IMR-90 (cell line): ENCODE results near the gene CETN1. TPM values are rescaled to one million over a fixed set of nuclear protein-coding genes. Genes with fewer than 3 reads are reported as not detected.

Experiments used
- ATAC-seq: fragments of 200-7000 bp; cut with Tn5 transposase; 2 replicates; pipeline ENCODE4 v1.9.1; 2020; ENCODE audit warnings: low read depth, mild to moderate bottlenecking, moderate library complexity
- Bru-seq: library from RNA; stranded (reverse); fragments of 400-500 nt; gene quantifications from one replicate; lab custom pipeline; 2021; lab: Mats Ljungman, UMichigan
- BruChase-seq, 2 experiments: library from RNA; stranded (reverse); fragments of 400-500 nt; gene quantifications; one replicate each; lab custom pipeline; 2021; lab: Mats Ljungman, UMichigan
- BruUV-seq: library from RNA; stranded (reverse); fragments of 400-500 nt; replicated peaks from 2 replicates; lab custom pipeline; 2021; lab: Mats Ljungman, UMichigan
- CTCF ChIA-PET: fragments of 300-600 bp; formaldehyde crosslinking; extraction: SDS; loops from one replicate; lab custom pipeline; 2021; ENCODE audit warnings: antibody characterized with exemption; lab: Yijun Ruan, JAX
- POLR2A ChIA-PET: fragments of 300-600 bp; sonication (Branson Sonifier 250); formaldehyde crosslinking; loops from one replicate; lab custom pipeline; 2022; ENCODE audit warnings: antibody characterized with exemption; ENCODE audit not compliant: unreplicated experiment; lab: Charles Lee
- DNase-seq: peaks from one replicate; pipeline ENCODE4 v3.0.0; 2013
- H2AFZ ChIP-seq: replicated peaks from 2 replicates; pipeline ENCODE3; 2013; ENCODE audit warnings: low read length, mild to moderate bottlenecking; ENCODE audit not compliant: poor library complexity
- H2AK5ac ChIP-seq: 2 replicates; pipeline ENCODE4 v1.6.1; 2013; ENCODE audit warnings: low read depth, low read length, inconsistent platforms
- H2AK9ac ChIP-seq: replicated peaks from 2 replicates; pipeline ENCODE3; 2013; ENCODE audit warnings: mild to moderate bottlenecking, low read depth, low read length, moderate library complexity; ENCODE audit not compliant: poor library complexity
- H2BK120ac ChIP-seq: 2 replicates; pipeline ENCODE4 v1.6.1; 2013; ENCODE audit warnings: low read depth, low read length, inconsistent platforms
- H2BK15ac ChIP-seq: 3 replicates; pipeline ENCODE4 v1.6.1; 2013; ENCODE audit warnings: low read depth, low read length, inconsistent platforms
- H2BK20ac ChIP-seq: 2 replicates; pipeline ENCODE4 v1.6.1; 2013; ENCODE audit warnings: low read depth, mild to moderate bottlenecking, inconsistent platforms, low read length, moderate library complexity
- H2BK5ac ChIP-seq: 2 replicates; pipeline ENCODE4 v1.6.1; 2013; ENCODE audit warnings: mild to moderate bottlenecking, low read depth, low read length, inconsistent platforms; ENCODE audit not compliant: poor library complexity, severe bottlenecking
- H3K14ac ChIP-seq: replicated peaks from 2 replicates; pipeline ENCODE4 v1.6.1; 2013; ENCODE audit warnings: low read depth, low read length, inconsistent platforms
- H3K18ac ChIP-seq: 2 replicates; pipeline ENCODE4 v1.6.1; 2013; ENCODE audit warnings: low read depth, low read length, control low read depth
- H3K23ac ChIP-seq: 2 replicates; pipeline ENCODE4 v1.6.1; 2013; ENCODE audit warnings: low read depth, low read length, inconsistent platforms
- H3K27ac ChIP-seq: 2 replicates; pipeline ENCODE4 v1.5.1; 2013; ENCODE audit warnings: mild to moderate bottlenecking, control low read depth, low read length; ENCODE audit not compliant: insufficient read depth
- H3K27me3 ChIP-seq: 2 replicates; pipeline ENCODE4 v1.6.1; 2013; ENCODE audit warnings: low read length; ENCODE audit not compliant: control insufficient read depth, insufficient read depth
- H3K36me3 ChIP-seq: 2 replicates; pipeline ENCODE4 v1.6.1; 2013; ENCODE audit warnings: low read length, mixed read lengths; ENCODE audit not compliant: control insufficient read depth, insufficient read depth
- H3K4ac ChIP-seq: 2 replicates; pipeline ENCODE4 v1.6.1; 2013; ENCODE audit warnings: low read depth, low read length, inconsistent platforms
- H3K4me1 ChIP-seq: 2 replicates; pipeline ENCODE4 v1.6.1; 2013; ENCODE audit warnings: low read length, mixed read lengths; ENCODE audit not compliant: control insufficient read depth, insufficient read depth
- H3K4me2 ChIP-seq: 2 replicates; pipeline ENCODE4 v1.6.1; 2013; ENCODE audit warnings: low read depth, mild to moderate bottlenecking, control low read depth, low read length, moderate library complexity
- H3K4me3 ChIP-seq: 2 replicates; pipeline ENCODE4 v1.5.1; 2013; ENCODE audit warnings: low read depth, mild to moderate bottlenecking, control low read depth, low read length, moderate library complexity; ENCODE audit not compliant: insufficient read depth
- H3K56ac ChIP-seq: 2 replicates; pipeline ENCODE4 v1.6.1; 2013; ENCODE audit warnings: low read length, inconsistent platforms; ENCODE audit not compliant: insufficient read depth; ENCODE audit errors: extremely low read depth
- H3K79me1 ChIP-seq, 2 experiments: 2 replicates each; pipeline ENCODE4 v1.6.1; 2013; ENCODE audit warnings: low read length in 2 of 2, inconsistent platforms in 1 of 2, low read depth in 1 of 2
- H3K9ac ChIP-seq: 2 replicates; pipeline ENCODE4 v1.6.1; 2013; ENCODE audit warnings: low read depth, low read length, control low read depth
- H3K9me1 ChIP-seq: 2 replicates; pipeline ENCODE4 v1.6.1; 2013; ENCODE audit warnings: low read length, inconsistent platforms; ENCODE audit not compliant: insufficient read depth
- H3K9me3 ChIP-seq: 2 replicates; pipeline ENCODE4 v1.6.1; 2013; ENCODE audit warnings: low read length; ENCODE audit not compliant: control insufficient read depth, insufficient read depth
- H4K20me1 ChIP-seq: 2 replicates; pipeline ENCODE4 v1.6.1; 2013; ENCODE audit warnings: low read length, inconsistent platforms; ENCODE audit not compliant: insufficient read depth
- H4K5ac ChIP-seq: 2 replicates; pipeline ENCODE4 v1.6.1; 2013; ENCODE audit warnings: mild to moderate bottlenecking, low read depth, low read length, control low read depth
- H4K8ac ChIP-seq, 2 experiments: 2 replicates each; pipeline ENCODE4 v1.6.1; 2013; ENCODE audit warnings: low read depth in 2 of 2, low read length in 2 of 2, control low read depth in 1 of 2, inconsistent platforms in 1 of 2
- H4K91ac ChIP-seq: 2 replicates; pipeline ENCODE4 v1.6.1; 2013; ENCODE audit warnings: low read depth, low read length, inconsistent platforms; ENCODE audit not compliant: insufficient read depth
- CEBPB ChIP-seq: IDR thresholded peaks from 2 replicates; pipeline ENCODE4 v1.6.1; 2012; ENCODE audit warnings: low read depth, low read length, improper control_type of control experiment
- WGBS, 2 experiments: methylation state at CpG; one replicate each; pipeline versions ENCODE4 v1.1.5 to v1.1.7; 2013; ENCODE audit warnings: missing lambda C conversion rate in 2 of 2; ENCODE audit not compliant: insufficient read length in 1 of 2; ENCODE audit errors: extremely low coverage in 2 of 2; 5-methylcytosine and 5-hydroxymethylcytosine counted together
- dilution Hi-C: fragments of 300-500 bp; cut with HindIII; formaldehyde crosslinking; loops from one replicate; pipeline ENCODE4 v1.14.3; 2018; ENCODE audit warnings: low sequenced_read_pairs; ENCODE audit not compliant: unreplicated experiment
- in situ Hi-C: fragments of 300-500 bp; cut with MboI; formaldehyde crosslinking; loops from 3 replicates; pipeline ENCODE4 v1.14.3; 2019; ENCODE audit warnings: low sequenced_read_pairs, inconsistent platforms, mixed read lengths
- intact Hi-C: fragments of 100-400 bp; cut with micrococcal nuclease; formaldehyde crosslinking; loops from 2 replicates; pipeline ENCODE4 v1.10.0; 2022
- long read RNA-seq: library from polyadenylated mRNA; unstranded; transcript quantifications from one replicate; pipeline ENCODE4 v2.0.0, GENCODE V29; 2021; ENCODE audit not compliant: unreplicated experiment
- polyA plus RNA-seq, 3 experiments: library from polyadenylated mRNA; depleted of rRNA; stranded (reverse); fragments of >200 nt; gene quantifications; 2 replicates each; pipeline ENCODE4 v1.2.3, GENCODE V29; 2012; ENCODE audit warnings: low replicate concordance in 1 of 3
- total RNA-seq: library from RNA; depleted of rRNA; stranded (reverse); fragments of >200 nt; gene quantifications from 2 replicates; pipeline ENCODE4 v1.2.3, GENCODE V29; 2012; rRNA removed

CETN1 gene
- total RNA-seq (not detected in 2 replicates), polyA plus RNA-seq (2012; rRNA removed) (not detected in 2 replicates), Bru-seq, nascent RNA (not detected), BruChase-seq, experiment 1, labeled RNA remaining after a 6-hour chase (not detected), BruChase-seq, experiment 2, labeled RNA remaining after a 2-hour chase (not detected)
- not detected in 2 replicates for polyA plus RNA-seq (2012; cell fraction: cytosol; rRNA removed)
- not detected in 2 replicates for polyA plus RNA-seq (2012; cell fraction: nucleus; rRNA removed; ENCODE audit: low replicate concordance)
- long read RNA-seq: 0 reads

- no peak within 1 kb of the TSS for H2BK5ac ChIP-seq
- ATAC-seq: no peak
- H3K9me3 ChIP-seq: peaks cover 3% of the 10 kb centered on the region; the same call in 1 of the 2 replicates
- ChIA-PET POLR2A (no interaction called here), CTCF (interaction anchor here (0.6 kb wide), 1 partner anchor 38 kb away, joined by 3 read pairs; no protein-coding TSS in a partner anchor)
- TF ChIP-seq CEBPB: no peak
- no peak within 1 kb of the TSS for H4K8ac ChIP-seq
- no peaks in the 10 kb centered on the region for H3K79me1 ChIP-seq
- H3K4me1 ChIP-seq: no peaks in the 10 kb centered on the region
- H2AK5ac ChIP-seq: no peak within 1 kb of the TSS
- H3K9ac ChIP-seq: no peak within 1 kb of the TSS
- H3K36me3 ChIP-seq: no peaks in the 10 kb centered on the region
- intact Hi-C loops (no loop called here), dilution Hi-C loops (no loop called here), in situ Hi-C loops (no loop called here)
- H3K27ac ChIP-seq: no peak within 1 kb of the TSS
- no peak within 1 kb of the TSS for H4K5ac ChIP-seq
- BruUV-seq: no TSS peak
- no peak within 1 kb of the TSS for H4K91ac ChIP-seq
- no peak within 1 kb of the TSS for H3K56ac ChIP-seq
- WGBS, 2 experiments: 96% methylated on average over 30 of the region's 38 CpGs; no CpG with 5 or more reads in 1 of the 2 experiments
- no peaks in the 10 kb centered on the region for H3K9me1 ChIP-seq
- H2AFZ ChIP-seq: peak within 1 kb of the TSS; percentile 63
- no peak within 1 kb of the TSS for H3K18ac ChIP-seq
- H3K23ac ChIP-seq: no peak within 1 kb of the TSS
- no peak within 1 kb of the TSS for H2BK20ac ChIP-seq
- no peak within 1 kb of the TSS for H2BK15ac ChIP-seq
- no peaks in the 10 kb centered on the region for H4K20me1 ChIP-seq
- DNase-seq: no peak
- no peak within 1 kb of the TSS for H3K14ac ChIP-seq
- no peak within 1 kb of the TSS for H2BK120ac ChIP-seq
- no peak within 1 kb of the TSS for H2AK9ac ChIP-seq
- no peak within 1 kb of the TSS for H3K4ac ChIP-seq
- no peak within 1 kb of the TSS for H3K4me3 ChIP-seq
- H3K27me3 ChIP-seq: peaks cover 29% of the 10 kb centered on the region
- H3K4me2 ChIP-seq: no peak within 1 kb of the TSS
These were observed at the start of gene CETN1 for GRCh38 chr18:580154-580553. Gene CETN1, plus strand, starts transcription at chr18:580380. Its CDS starts 29 bp downstream, at chr18:580409.
